Ramos (cell line): ENCODE results near the gene RIPPLY2.
"Not testable (repeated sequence)": the region's sequence is repeated elsewhere in the genome, so short reads cannot be mapped to it uniquely, and the experiment has no call there.

Source experiments
- in situ Hi-C: fragments of 300-500 bp; cut with MboI; formaldehyde crosslinking; loops from one replicate; pipeline ENCODE4 v1.14.3; 2022; ENCODE audit warnings: low sequenced_read_pairs; ENCODE audit not compliant: unreplicated experiment

Gene RIPPLY2

GRCh38 chr6:83853178-83854000 lies at the start of gene RIPPLY2:
Gene RIPPLY2 (plus strand): TSS chr6:83853360. CDS start chr6:83853417, 57 bp downstream.
- in situ Hi-C loops = no loop called here

GRCh38 chr6:83803492-83803891 lies 49.7 kb upstream of the RIPPLY2 start:
- in situ Hi-C loops = not testable (repeated sequence)

- in situ Hi-C loops = no loop called here
Measured at GRCh38 chr6:83804886-83805285, 48.3 kb upstream of the RIPPLY2 start.

- in situ Hi-C loops = no loop called here
Measured at GRCh38 chr6:83808005-83808404, 45.2 kb upstream of the RIPPLY2 start.

- in situ Hi-C loops = no loop called here
Measured at GRCh38 chr6:83808926-83809325, 44.2 kb upstream of the RIPPLY2 start.

GRCh38 chr6:83812595-83812994 lies 40.6 kb upstream of the RIPPLY2 start:
- in situ Hi-C loops = no loop called here

- in situ Hi-C loops = no loop called here
Measured at GRCh38 chr6:83815631-83816272, 37.4 kb upstream of the RIPPLY2 start.

- in situ Hi-C loops = no loop called here
Measured at GRCh38 chr6:83822629-83823169, 30.5 kb upstream of the RIPPLY2 start.

GRCh38 chr6:83824388-83824801 lies 28.8 kb upstream of the RIPPLY2 start:
- in situ Hi-C loops = no loop called here

- in situ Hi-C loops = no loop called here
Measured at GRCh38 chr6:83824831-83825230, 28.3 kb upstream of the RIPPLY2 start.

- in situ Hi-C loops = no loop called here
Measured at GRCh38 chr6:83827050-83827449, 26.1 kb upstream of the RIPPLY2 start.

- in situ Hi-C loops = no loop called here
Measured at GRCh38 chr6:83838727-83839126, 14.4 kb upstream of the RIPPLY2 start.

GRCh38 chr6:83844170-83844569 lies 9.0 kb upstream of the RIPPLY2 start:
- in situ Hi-C loops = no loop called here

- in situ Hi-C loops = no loop called here
Measured at GRCh38 chr6:83846291-83846690, 6.9 kb upstream of the RIPPLY2 start.

GRCh38 chr6:83847179-83847578 lies 6.0 kb upstream of the RIPPLY2 start:
- in situ Hi-C loops = no loop called here

GRCh38 chr6:83849127-83849526 lies 4.0 kb upstream of the RIPPLY2 start:
- in situ Hi-C loops = no loop called here

- in situ Hi-C loops = no loop called here
Measured at GRCh38 chr6:83849610-83850009, 3.5 kb upstream of the RIPPLY2 start.

GRCh38 chr6:83852528-83853177 lies 507 bp upstream of the RIPPLY2 start:
- in situ Hi-C loops = no loop called here

- in situ Hi-C loops = no loop called here
Measured at GRCh38 chr6:83854001-83854501, 891 bp downstream of the RIPPLY2 start.

- in situ Hi-C loops = no loop called here
Measured at GRCh38 chr6:83854766-83855165, 1.6 kb downstream of the RIPPLY2 start.
